ENCODE measurements around the gene TMEM215.
"Not testable (repeated sequence)": the region's sequence is repeated elsewhere in the genome, so short reads cannot be mapped to it uniquely, and the experiment has no call there.

The TMEM215 gene

GRCh38 chr9:32776201-32776600 lies 7.1 kb upstream of the TMEM215 start:
- Histone ChIP-seq H3K4me1 (ENCODE audit: control insufficient read depth, insufficient read depth, low read length) (no peaks in the 10 kb centered on the region), H3K36me3 (ENCODE audit: control insufficient read depth, insufficient read depth, low read length) (no peaks in the 10 kb centered on the region), H3K9me3 (ENCODE audit: control insufficient read depth, low read length) (no peaks in the 10 kb centered on the region), H3K27me3 (ENCODE audit: control insufficient read depth, insufficient read depth, low read length, poor library complexity, severe bottlenecking) (peaks cover 24% of the 10 kb centered on the region), H3K27ac (ENCODE audit: insufficient read depth, low read depth, low read length, poor library complexity, severe bottlenecking) (no peak overlapping the region), H3K4me3 (ENCODE audit: insufficient read depth, low read depth, low read length) (no peak overlapping the region)
- WGBS, 2 experiments, result 87 to 88% methylated on average over 3 of the region's 3 CpGs

GRCh38 chr9:32782476-32783167 lies 718 bp upstream of the TMEM215 start:
- Histone ChIP-seq H3K36me3 (ENCODE audit: control insufficient read depth, insufficient read depth, low read length) (no peaks in the 10 kb centered on the region), H3K27ac (ENCODE audit: insufficient read depth, low read depth, low read length, poor library complexity, severe bottlenecking) (no peak overlapping the region), H3K27me3 (ENCODE audit: control insufficient read depth, insufficient read depth, low read length, poor library complexity, severe bottlenecking) (peaks cover 89% of the 10 kb centered on the region), H3K9me3 (ENCODE audit: control insufficient read depth, low read length) (no peaks in the 10 kb centered on the region), H3K4me3 (ENCODE audit: insufficient read depth, low read depth, low read length) (peak overlapping the region; percentile 48), H3K4me1 (ENCODE audit: control insufficient read depth, insufficient read depth, low read length) (peaks cover 4% of the 10 kb centered on the region)
- 3% methylated on average over 45 of the region's 45 CpGs for WGBS, 2 experiments

GRCh38 chr9:32787816-32788215 lies 4.5 kb downstream of the TMEM215 start:
- H3K27me3 ChIP-seq (ENCODE audit: control insufficient read depth, insufficient read depth, low read length, poor library complexity, severe bottlenecking), result peaks cover 55% of the 10 kb centered on the region
- no peak overlapping the region for H3K4me3 ChIP-seq (ENCODE audit: insufficient read depth, low read depth, low read length)
- peaks cover 4% of the 10 kb centered on the region for H3K4me1 ChIP-seq (ENCODE audit: control insufficient read depth, insufficient read depth, low read length)
- 60 to 78% methylated on average over 1 to 2 of the region's 2 CpGs for WGBS, 2 experiments
- no peaks in the 10 kb centered on the region for H3K36me3 ChIP-seq (ENCODE audit: control insufficient read depth, insufficient read depth, low read length)
- H3K27ac ChIP-seq (ENCODE audit: insufficient read depth, low read depth, low read length, poor library complexity, severe bottlenecking), result no peak overlapping the region
- H3K9me3 ChIP-seq (ENCODE audit: control insufficient read depth, low read length), result no peaks in the 10 kb centered on the region

GRCh38 chr9:32796015-32796414 lies 12.7 kb downstream of the TMEM215 start:
- not testable (repeated sequence) for H3K4me1 ChIP-seq (ENCODE audit: control insufficient read depth, insufficient read depth, low read length); H3K4me3 ChIP-seq (ENCODE audit: insufficient read depth, low read depth, low read length); H3K9me3 ChIP-seq (ENCODE audit: control insufficient read depth, low read length); H3K27me3 ChIP-seq (ENCODE audit: control insufficient read depth, insufficient read depth, low read length, poor library complexity, severe bottlenecking); H3K36me3 ChIP-seq (ENCODE audit: control insufficient read depth, insufficient read depth, low read length); H3K27ac ChIP-seq (ENCODE audit: insufficient read depth, low read depth, low read length, poor library complexity, severe bottlenecking)
- WGBS, 2 experiments, result 70 to 71% methylated on average over 3 of the region's 3 CpGs

- Histone ChIP-seq H3K9me3 (ENCODE audit: control insufficient read depth, low read length) (no peaks in the 10 kb centered on the region), H3K27ac (ENCODE audit: insufficient read depth, low read depth, low read length, poor library complexity, severe bottlenecking) (no peak overlapping the region), H3K4me3 (ENCODE audit: insufficient read depth, low read depth, low read length) (no peak overlapping the region), H3K4me1 (ENCODE audit: control insufficient read depth, insufficient read depth, low read length) (no peaks in the 10 kb centered on the region), H3K27me3 (ENCODE audit: control insufficient read depth, insufficient read depth, low read length, poor library complexity, severe bottlenecking) (no peaks in the 10 kb centered on the region), H3K36me3 (ENCODE audit: control insufficient read depth, insufficient read depth, low read length) (no peaks in the 10 kb centered on the region)
- WGBS, 2 experiments, result 100% methylated on average over 1 of the region's 1 CpG; no CpG with 5 or more reads in 1 of the 2 experiments
Observed at GRCh38 chr9:32801530-32801929, 18.2 kb downstream of the TMEM215 start.

- H3K27me3 ChIP-seq (ENCODE audit: control insufficient read depth, insufficient read depth, low read length, poor library complexity, severe bottlenecking), result no peaks in the 10 kb centered on the region
- no peaks in the 10 kb centered on the region for H3K36me3 ChIP-seq (ENCODE audit: control insufficient read depth, insufficient read depth, low read length)
- no peaks in the 10 kb centered on the region for H3K4me1 ChIP-seq (ENCODE audit: control insufficient read depth, insufficient read depth, low read length)
- WGBS, 2 experiments, result 100% methylated on average over 1 of the region's 1 CpG; no CpG with 5 or more reads in 1 of the 2 experiments
- H3K27ac ChIP-seq (ENCODE audit: insufficient read depth, low read depth, low read length, poor library complexity, severe bottlenecking), result no peak overlapping the region
- no peaks in the 10 kb centered on the region for H3K9me3 ChIP-seq (ENCODE audit: control insufficient read depth, low read length)
- no peak overlapping the region for H3K4me3 ChIP-seq (ENCODE audit: insufficient read depth, low read depth, low read length)
Observed at GRCh38 chr9:32807217-32807616, 23.9 kb downstream of the TMEM215 start.

GRCh38 chr9:32811246-32811645 lies 27.9 kb downstream of the TMEM215 start:
- Histone ChIP-seq H3K9me3 (ENCODE audit: control insufficient read depth, low read length) (no peaks in the 10 kb centered on the region), H3K27ac (ENCODE audit: insufficient read depth, low read depth, low read length, poor library complexity, severe bottlenecking) (no peak overlapping the region), H3K4me1 (ENCODE audit: control insufficient read depth, insufficient read depth, low read length) (no peaks in the 10 kb centered on the region), H3K27me3 (ENCODE audit: control insufficient read depth, insufficient read depth, low read length, poor library complexity, severe bottlenecking) (no peaks in the 10 kb centered on the region), H3K36me3 (ENCODE audit: control insufficient read depth, insufficient read depth, low read length) (no peaks in the 10 kb centered on the region), H3K4me3 (ENCODE audit: insufficient read depth, low read depth, low read length) (no peak overlapping the region)
- WGBS, 2 experiments, result 85 to 91% methylated on average over 2 to 3 of the region's 3 CpGs

GRCh38 chr9:32820322-32820721 lies 37.0 kb downstream of the TMEM215 start:
- no peak overlapping the region for H3K4me3 ChIP-seq (ENCODE audit: insufficient read depth, low read depth, low read length)
- H3K36me3 ChIP-seq (ENCODE audit: control insufficient read depth, insufficient read depth, low read length), result no peaks in the 10 kb centered on the region
- H3K27ac ChIP-seq (ENCODE audit: insufficient read depth, low read depth, low read length, poor library complexity, severe bottlenecking), result no peak overlapping the region
- 83 to 84% methylated on average over 4 of the region's 4 CpGs for WGBS, 2 experiments
- no peaks in the 10 kb centered on the region for H3K9me3 ChIP-seq (ENCODE audit: control insufficient read depth, low read length)
- no peaks in the 10 kb centered on the region for H3K27me3 ChIP-seq (ENCODE audit: control insufficient read depth, insufficient read depth, low read length, poor library complexity, severe bottlenecking)
- no peaks in the 10 kb centered on the region for H3K4me1 ChIP-seq (ENCODE audit: control insufficient read depth, insufficient read depth, low read length)

- H3K36me3 ChIP-seq (ENCODE audit: control insufficient read depth, insufficient read depth, low read length), result no peaks in the 10 kb centered on the region
- H3K4me1 ChIP-seq (ENCODE audit: control insufficient read depth, insufficient read depth, low read length), result no peaks in the 10 kb centered on the region
- no peak overlapping the region for H3K27ac ChIP-seq (ENCODE audit: insufficient read depth, low read depth, low read length, poor library complexity, severe bottlenecking)
- H3K27me3 ChIP-seq (ENCODE audit: control insufficient read depth, insufficient read depth, low read length, poor library complexity, severe bottlenecking), result no peaks in the 10 kb centered on the region
- H3K9me3 ChIP-seq (ENCODE audit: control insufficient read depth, low read length), result no peaks in the 10 kb centered on the region
- H3K4me3 ChIP-seq (ENCODE audit: insufficient read depth, low read depth, low read length), result no peak overlapping the region
- WGBS, 2 experiments, result 85 to 91% methylated on average over 3 of the region's 3 CpGs
Observed at GRCh38 chr9:32823101-32823500, 39.8 kb downstream of the TMEM215 start.

- no peak overlapping the region for H3K4me3 ChIP-seq (ENCODE audit: insufficient read depth, low read depth, low read length)
- no peak overlapping the region for H3K27ac ChIP-seq (ENCODE audit: insufficient read depth, low read depth, low read length, poor library complexity, severe bottlenecking)
- H3K9me3 ChIP-seq (ENCODE audit: control insufficient read depth, low read length), result no peaks in the 10 kb centered on the region
- no peaks in the 10 kb centered on the region for H3K27me3 ChIP-seq (ENCODE audit: control insufficient read depth, insufficient read depth, low read length, poor library complexity, severe bottlenecking)
- no peaks in the 10 kb centered on the region for H3K4me1 ChIP-seq (ENCODE audit: control insufficient read depth, insufficient read depth, low read length)
- no peaks in the 10 kb centered on the region for H3K36me3 ChIP-seq (ENCODE audit: control insufficient read depth, insufficient read depth, low read length)
Observed at GRCh38 chr9:32823551-32823950, 40.2 kb downstream of the TMEM215 start.

GRCh38 chr9:32825203-32825602 lies 41.9 kb downstream of the TMEM215 start:
- no peaks in the 10 kb centered on the region for H3K4me1 ChIP-seq (ENCODE audit: control insufficient read depth, insufficient read depth, low read length)
- 92 to 97% methylated on average over 2 of the region's 2 CpGs for whole genome bisulfite sequencing, 2 experiments
- H3K36me3 ChIP-seq (ENCODE audit: control insufficient read depth, insufficient read depth, low read length), result no peaks in the 10 kb centered on the region

More at GRCh38 chr9:32825203-32825602, 41.9 kb downstream of the TMEM215 start:
- Histone ChIP-seq H3K4me3 (ENCODE audit: insufficient read depth, low read depth, low read length) (no peak overlapping the region), H3K9me3 (ENCODE audit: control insufficient read depth, low read length) (no peaks in the 10 kb centered on the region), H3K27me3 (ENCODE audit: control insufficient read depth, insufficient read depth, low read length, poor library complexity, severe bottlenecking) (no peaks in the 10 kb centered on the region), H3K27ac (ENCODE audit: insufficient read depth, low read depth, low read length, poor library complexity, severe bottlenecking) (no peak overlapping the region)

Measured in ectodermal cell (in vitro differentiated cells).